K562 (cell line): ENCODE results near the gene MRPL10. TPM values are rescaled to one million over a fixed set of nuclear protein-coding genes. Genes with fewer than 3 reads are reported as not detected.

Experiments used
- ATAC-seq: fragments of 200-7000 bp; cut with Tn5 transposase; 3 replicates; pipeline ENCODE4 v1.9.1; 2020; ENCODE audit warnings: moderate library complexity
- BruUV-seq: library from RNA; stranded (reverse); fragments of 400-500 nt; replicated peaks from 2 replicates; lab custom pipeline; 2021; lab: Mats Ljungman, UMichigan
- CTCF ChIA-PET: fragments of 300-600 bp; formaldehyde crosslinking; extraction: SDS; loops from one replicate; lab custom pipeline; 2021; ENCODE audit warnings: low intra/inter-chr PET ratio; lab: Yijun Ruan, JAX
- POLR2A ChIA-PET: fragments of 300-600, 350-650 bp; sonication (Branson Sonifier 250); formaldehyde crosslinking; extraction: SDS; loops from one replicate; lab custom pipeline; 2021; ENCODE audit warnings: antibody characterized with exemption, inconsistent platforms; lab: Yijun Ruan, JAX
- DNase-seq, 4 experiments: peaks; one replicate each; pipeline versions ENCODE4 v3.0.0 to v3.0.0-alpha.2; 2011 to 2018; ENCODE audit warnings: low spot score in 3 of 4, mixed read lengths in 3 of 4; ENCODE audit errors: extremely low read depth in 1 of 4
- FAIRE-seq: peaks from 2 replicates; lab custom pipeline; 2011; peaks lifted over from hg19 to GRCh38; lab: Jason Lieb, UNC
- H2AFZ ChIP-seq: 2 replicates; pipeline ENCODE4 v1.6.0; 2011; ENCODE audit warnings: low read depth, low read length, control low read depth, inconsistent platforms
- H3K27ac ChIP-seq: fragments of 200-600 bp; 3 replicates; pipeline ENCODE4 v1.8.0; 2011; ENCODE audit warnings: low read depth, mild to moderate bottlenecking, control low read depth, inconsistent platforms, low read length, moderate library complexity, mixed read lengths; ENCODE audit errors: extremely low read depth
- H3K27me3 ChIP-seq, 2 experiments: fragments of 300-600 bp in 1 of 2; 2 replicates in 1 of 2; 3 replicates in 1 of 2; pipeline versions ENCODE4 v1.6.0 to v1.8.0; 2011; ENCODE audit warnings: inconsistent platforms in 2 of 2, low read length in 2 of 2, mild to moderate bottlenecking in 1 of 2, mixed read lengths in 1 of 2, moderate library complexity in 1 of 2; ENCODE audit not compliant: control insufficient read depth in 2 of 2, insufficient read depth in 2 of 2
- H3K36me3 ChIP-seq: fragments of 300-600 bp; 3 replicates; pipeline ENCODE4 v1.8.0; 2011; ENCODE audit warnings: mild to moderate bottlenecking, low read length, inconsistent platforms; ENCODE audit not compliant: control insufficient read depth, insufficient read depth
- H3K4me1 ChIP-seq, 2 experiments: fragments of 200-600 bp in 1 of 2; replicated peaks in 1 of 2; 2 replicates in 1 of 2; 3 replicates in 1 of 2; pipeline versions ENCODE4 v1.5.1 to v1.8.0; 2011; ENCODE audit warnings: inconsistent platforms in 2 of 2, low read length in 2 of 2, mild to moderate bottlenecking in 1 of 2, mixed read lengths in 1 of 2, moderate library complexity in 1 of 2; ENCODE audit not compliant: control insufficient read depth in 2 of 2, insufficient read depth in 2 of 2
- H3K4me2 ChIP-seq: 2 replicates; pipeline ENCODE4 v1.6.1; 2011; ENCODE audit warnings: low read length, control low read depth, inconsistent platforms, mixed read lengths; ENCODE audit not compliant: insufficient read depth
- H3K4me3 ChIP-seq: fragments of 200-600 bp; sonication (generic), shearing (Covaris generic); 2 replicates; pipeline ENCODE4 v1.5.1; 2016; ENCODE audit warnings: control low read depth, inconsistent platforms
- H3K79me2 ChIP-seq: fragments of 200-600 bp; 3 replicates; pipeline ENCODE4 v1.8.0; 2011; ENCODE audit warnings: low read length, inconsistent platforms; ENCODE audit not compliant: control insufficient read depth, insufficient read depth
- H3K9ac ChIP-seq, 2 experiments: 2 replicates each; pipeline versions ENCODE4 v1.6.0 to v1.6.1; 2011; ENCODE audit warnings: low read depth in 2 of 2, low read length in 2 of 2, control low read depth in 1 of 2, inconsistent platforms in 1 of 2, mild to moderate bottlenecking in 1 of 2, mixed read lengths in 1 of 2; ENCODE audit not compliant: insufficient read depth in 1 of 2
- H3K9me1 ChIP-seq: one replicate; pipeline ENCODE4 v1.6.0; 2011; ENCODE audit warnings: inconsistent platforms, mild to moderate bottlenecking, low read length, moderate library complexity; ENCODE audit not compliant: control insufficient read depth, insufficient read depth
- H3K9me3 ChIP-seq: replicated peaks from 2 replicates; pipeline ENCODE4 v1.5.1; 2011; ENCODE audit warnings: low read depth, low read length, inconsistent platforms; ENCODE audit not compliant: control insufficient read depth, insufficient read depth
- H4K20me1 ChIP-seq: replicated peaks from 2 replicates; pipeline ENCODE4 v1.6.1; 2011; ENCODE audit warnings: low read length, inconsistent platforms, mixed read lengths; ENCODE audit not compliant: control insufficient read depth, insufficient read depth
- C11orf30 ChIP-seq: fragments of 450-650 bp; IDR thresholded peaks from 2 replicates; pipeline ENCODE4 v1.6.1; 2016; ENCODE audit warnings: low read depth, mild to moderate bottlenecking
- E2F8 ChIP-seq: fragments of 450-650 bp; IDR thresholded peaks from 2 replicates; pipeline ENCODE4 v1.7.1; 2018; ENCODE audit warnings: mild to moderate bottlenecking, low read depth; ENCODE audit not compliant: partially characterized antibody
- ETS1 ChIP-seq: conservative IDR thresholded peaks from 2 replicates; pipeline ENCODE4 v1.6.1; 2011; ENCODE audit warnings: low read depth, mild to moderate bottlenecking, low read length; ENCODE audit not compliant: control insufficient read depth
- RBFOX2 ChIP-seq: fragments of 200-400 bp; formaldehyde crosslinking; IDR thresholded peaks from 2 replicates; pipeline ENCODE4 v1.6.1; 2017; ENCODE audit warnings: low read depth, mild to moderate bottlenecking, low read length, moderate library complexity
- TEAD4 ChIP-seq, 2 experiments: sonication (generic) in 1 of 2; formaldehyde crosslinking in 1 of 2; IDR thresholded peaks; 2 replicates each; pipeline versions ENCODE4 v1.6.1 to v1.8.0; 2012 to 2022; ENCODE audit warnings: borderline replicate concordance in 1 of 2, inconsistent platforms in 1 of 2, low read length in 1 of 2, mild to moderate bottlenecking in 1 of 2, missing genetic modification reagents in 1 of 2
- YBX1 ChIP-seq: fragments of 450-650 bp; IDR thresholded peaks from 2 replicates; pipeline ENCODE4 v1.7.1; 2016; ENCODE audit warnings: mild to moderate bottlenecking
- ZNF232 ChIP-seq: sonication (generic); formaldehyde crosslinking; IDR thresholded peaks from 2 replicates; pipeline ENCODE4 v1.8.0; 2022; ENCODE audit warnings: mild to moderate bottlenecking, missing genetic modification reagents
- ZNF41 ChIP-seq: fragments of 250-450 bp; sonication (Bioruptor Pico); conservative IDR thresholded peaks from 2 replicates; pipeline ENCODE4 v1.4.0; 2020; ENCODE audit warnings: mild to moderate bottlenecking
- ZNF639 ChIP-seq, 2 experiments: fragments of 200-800 bp in 1 of 2; sonication (Bioruptor generic) in 1 of 2; sonication (generic) in 1 of 2; formaldehyde crosslinking in 1 of 2; IDR thresholded peaks in 1 of 2; conservative IDR thresholded peaks in 1 of 2; 2 replicates each; pipeline versions ENCODE4 v1.5.0 to v1.6.1; 2016 to 2020; ENCODE audit warnings: missing compliant biosample characterization in 1 of 2, missing genetic modification characterization in 1 of 2, missing genetic modification reagents in 1 of 2
- WGBS: fragments of 100-300 bp; shearing (Covaris generic); methylation state at CpG from one replicate; pipeline ENCODE4 v1.1.6; 2016; ENCODE audit warnings: low coverage, mixed read lengths; ENCODE audit not compliant: insufficient coverage; ENCODE audit errors: missing lambda C conversion rate; 5-methylcytosine and 5-hydroxymethylcytosine counted together
- in situ Hi-C: fragments of 300-500 bp; cut with MboI; formaldehyde crosslinking; loops from 4 replicates; pipeline ENCODE4 v1.15.0; 2018; ENCODE audit warnings: inconsistent platforms, mixed read lengths
- intact Hi-C: fragments of 100-400 bp; cut with micrococcal nuclease; formaldehyde crosslinking; loops from 2 replicates; pipeline ENCODE4 v1.14.2; 2022
- polyA plus RNA-seq, 8 experiments: library from polyadenylated mRNA; depleted of rRNA in 4 of 8; stranded (reverse) in 5 of 8; unstranded in 3 of 8; fragments of >200 nt; fragmentation: Nextera tagmentation in 2 of 8; fragmentation: Illumina TruSeq in 1 of 8; extraction: Ambion mirVana in 2 of 8; extraction: Trizol in 1 of 8; gene quantifications; 2 replicates each; pipeline versions ENCODE4 v1.2.1 to v1.2.3, GENCODE V29; 2011 to 2014; ENCODE audit warnings: inconsistent platforms in 1 of 8, missing spikeins in 1 of 8
- total RNA-seq, 7 experiments: library from RNA; depleted of rRNA in 6 of 7; stranded (reverse); fragments of >200 nt in 6 of 7; fragmentation: Illumina TruSeq in 2 of 7; extraction: Trizol in 2 of 7; gene quantifications; 2 replicates each; pipeline versions ENCODE4 v1.2.1 to v1.2.3, GENCODE V29; 2011 to 2021; ENCODE audit warnings: low replicate concordance in 1 of 7

Gene MRPL10
- total and polyA plus RNA-seq, 9 of the 15 experiments (the other 6 are each of a cell fraction or from before 2014, with no cell fraction given): 27.8 to 105 (median 67.3) TPM

- no peaks in the 10 kb centered on the region for H3K9me3 ChIP-seq
- ChIA-PET POLR2A (interaction anchor here (0.6 to 1.7 kb wide), 7 partner anchors 10 to 115 kb away, joined by 3 to 5 read pairs (median 4); partner anchors contain the start of genes SCRN2 and SP2), CTCF (no interaction called here)
- H3K4me2 ChIP-seq: no peak overlapping the region
- no TSS peak for BruUV-seq
- in situ Hi-C loops: no loop called here
- intact Hi-C loops: no loop called here
- H3K36me3 ChIP-seq: no peaks in the 10 kb centered on the region
- H3K4me3 ChIP-seq: no peak overlapping the region
- DNase-seq (no peak), FAIRE-seq (no peak), ATAC-seq (no peak)
- H3K9me1 ChIP-seq: no peaks in the 10 kb centered on the region
- H4K20me1 ChIP-seq: no peaks in the 10 kb centered on the region
- H3K9ac ChIP-seq: no peak overlapping the region
- H3K27me3 ChIP-seq: peaks cover 0 to 2% of the 10 kb centered on the region in 2 experiments; a peak in 1 of 5 replicates
- no peak overlapping the region for H3K27ac ChIP-seq
- H3K79me2 ChIP-seq: peaks cover 1% of the 10 kb centered on the region; the same call in 2 of the 3 replicates
- no peak overlapping the region for H2AFZ ChIP-seq
- peaks cover 21 to 25% of the 10 kb centered on the region in 2 experiments for H3K4me1 ChIP-seq
- WGBS: 25% methylated on average over 3 of the region's 3 CpGs
- TF ChIP-seq E2F8: no peak
- no peak for TF ChIP-seq YBX1
- no peak for TF ChIP-seq TEAD4 (IDR thresholded peaks at IDR 0.05; ENCODE audit: low read length)
- TF ChIP-seq TEAD4 (CRISPR knock-in tag; IDR thresholded peaks at IDR 0.05; ENCODE audit: borderline replicate concordance): no peak
- TF ChIP-seq ETS1: no peak
- no peak for TF ChIP-seq C11orf30
- no peak for TF ChIP-seq RBFOX2
- TF ChIP-seq ZNF41: no peak
- no peak for TF ChIP-seq ZNF232 (CRISPR knock-in tag)
- no peak for TF ChIP-seq ZNF639 (CRISPR knock-in tag; conservative IDR thresholded peaks at IDR 0.05 in 1 of 2, IDR thresholded peaks at IDR 0.05 in 1 of 2)
These were observed 24.4 kb upstream of the MRPL10 start for GRCh38 chr17:47855737-47856136.
